ENCODE data around the gene TTL. TPM values are rescaled to one million over a fixed set of nuclear protein-coding genes. Genes with fewer than 3 reads are reported as not detected.

The TTL gene
- total RNA-seq, 4 donors from 2014 or later = 11.6 to 24.2 (median 21.4) TPM

DNA sequence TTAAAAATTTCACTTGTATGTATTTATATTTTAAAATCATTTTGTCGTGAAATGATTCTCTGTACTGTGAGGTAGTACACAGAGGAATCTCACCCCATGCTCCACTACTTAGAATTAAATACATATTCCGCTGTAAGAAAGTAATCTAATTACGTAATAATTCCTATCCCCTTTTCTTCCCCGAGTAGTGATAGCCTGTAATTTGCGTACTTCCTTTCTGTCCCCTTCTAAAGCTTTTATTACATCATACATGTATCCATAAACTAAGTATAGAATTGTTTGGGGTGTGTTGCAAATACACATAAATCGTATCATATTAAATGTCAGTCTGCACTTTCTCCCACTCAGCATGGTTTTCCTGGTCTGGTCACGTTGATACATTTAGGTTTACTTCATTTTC is 90.0 kb downstream of the TTL start:
- no peaks in the 10 kb centered on the region for H3K27me3 ChIP-seq
- H3K9me3 ChIP-seq = no peaks in the 10 kb centered on the region
- no peak overlapping the region for H3K27ac ChIP-seq
- peaks cover 4 to 100% (median 42%) of the 10 kb centered on the region in 3 donors for H3K36me3 ChIP-seq
- 76 to 85% methylated on average over 7 of the region's 7 CpGs for WGBS, 2 donors
- H3K4me1 ChIP-seq = no peaks in the 10 kb centered on the region
- intact Hi-C loops (cut with DNase I) = no loop called here
- TF ChIP-seq POLR2A (IDR thresholded peaks at IDR 0.05) = no peak
- TF ChIP-seq, protein P1, sequence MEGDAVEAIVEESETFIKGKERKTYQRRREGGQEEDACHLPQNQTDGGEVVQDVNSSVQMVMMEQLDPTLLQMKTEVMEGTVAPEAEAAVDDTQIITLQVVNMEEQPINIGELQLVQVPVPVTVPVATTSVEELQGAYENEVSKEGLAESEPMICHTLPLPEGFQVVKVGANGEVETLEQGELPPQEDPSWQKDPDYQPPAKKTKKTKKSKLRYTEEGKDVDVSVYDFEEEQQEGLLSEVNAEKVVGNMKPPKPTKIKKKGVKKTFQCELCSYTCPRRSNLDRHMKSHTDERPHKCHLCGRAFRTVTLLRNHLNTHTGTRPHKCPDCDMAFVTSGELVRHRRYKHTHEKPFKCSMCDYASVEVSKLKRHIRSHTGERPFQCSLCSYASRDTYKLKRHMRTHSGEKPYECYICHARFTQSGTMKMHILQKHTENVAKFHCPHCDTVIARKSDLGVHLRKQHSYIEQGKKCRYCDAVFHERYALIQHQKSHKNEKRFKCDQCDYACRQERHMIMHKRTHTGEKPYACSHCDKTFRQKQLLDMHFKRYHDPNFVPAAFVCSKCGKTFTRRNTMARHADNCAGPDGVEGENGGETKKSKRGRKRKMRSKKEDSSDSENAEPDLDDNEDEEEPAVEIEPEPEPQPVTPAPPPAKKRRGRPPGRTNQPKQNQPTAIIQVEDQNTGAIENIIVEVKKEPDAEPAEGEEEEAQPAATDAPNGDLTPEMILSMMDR (IDR thresholded peaks at IDR 0.05) = no peak
- no peak overlapping the region for H3K4me3 ChIP-seq
- DNase-seq = no peak

DNA sequence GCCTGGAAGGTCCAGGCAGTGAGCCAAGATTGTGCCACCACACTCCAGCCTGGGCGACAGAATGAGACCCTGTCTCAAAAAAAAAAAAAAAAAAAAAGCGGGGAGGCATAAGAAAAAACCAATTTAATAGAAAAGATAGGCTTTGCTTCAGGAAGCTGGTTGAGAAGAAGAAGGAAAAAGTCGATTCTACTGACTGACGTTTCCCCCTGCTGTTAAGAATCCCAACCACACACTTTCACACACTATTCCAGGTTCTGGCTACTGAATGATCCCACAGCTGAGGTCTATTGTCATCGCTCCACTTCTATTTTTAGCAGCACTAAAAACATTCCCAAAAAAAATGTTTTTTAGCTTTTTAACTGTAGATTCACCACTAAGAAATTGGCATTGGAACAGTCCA is 95.8 kb downstream of the TTL start:
- no peak for DNase-seq
- intact Hi-C loops (cut with DNase I) = no loop called here
- Histone ChIP-seq H3K9me3 (no peaks in the 10 kb centered on the region), H3K36me3 (peaks cover 0 to 47% (median 20%) of the 10 kb centered on the region in 3 donors), H3K4me1 (peaks cover 0 to 13% (median 0%) of the 10 kb centered on the region in 3 donors), H3K27me3 (no peaks in the 10 kb centered on the region), H3K27ac (no peak overlapping the region), H3K4me3 (no peak overlapping the region)
- WGBS, 2 donors = 65 to 70% methylated on average over 5 of the region's 5 CpGs
- TF ChIP-seq POLR2A (IDR thresholded peaks at IDR 0.05) = no peak
- TF ChIP-seq, protein P1 (IDR thresholded peaks at IDR 0.05) = no peak

DNA sequence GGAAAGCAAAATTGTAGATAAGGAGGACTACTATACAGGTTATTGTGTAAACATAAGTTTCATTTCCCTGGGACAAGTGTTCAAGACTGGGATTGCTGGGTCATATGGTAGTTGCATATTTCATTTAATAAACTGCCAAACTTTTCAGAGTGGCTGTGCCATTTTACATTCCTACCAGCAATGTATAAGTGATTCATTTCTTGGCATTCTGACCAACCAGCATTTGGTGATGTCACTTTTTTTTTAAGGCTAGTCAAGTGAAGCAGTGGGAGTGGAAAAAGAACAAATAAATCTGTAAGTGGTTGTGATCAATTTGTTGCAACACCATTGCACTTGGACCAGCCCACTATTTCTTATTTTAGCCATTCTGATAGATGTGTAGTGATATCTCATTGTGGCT is 97.3 kb downstream of the TTL start:
- DNase-seq = no peak
- H3K9me3 ChIP-seq = no peaks in the 10 kb centered on the region
- intact Hi-C loops (cut with DNase I) = no loop called here

DNA sequence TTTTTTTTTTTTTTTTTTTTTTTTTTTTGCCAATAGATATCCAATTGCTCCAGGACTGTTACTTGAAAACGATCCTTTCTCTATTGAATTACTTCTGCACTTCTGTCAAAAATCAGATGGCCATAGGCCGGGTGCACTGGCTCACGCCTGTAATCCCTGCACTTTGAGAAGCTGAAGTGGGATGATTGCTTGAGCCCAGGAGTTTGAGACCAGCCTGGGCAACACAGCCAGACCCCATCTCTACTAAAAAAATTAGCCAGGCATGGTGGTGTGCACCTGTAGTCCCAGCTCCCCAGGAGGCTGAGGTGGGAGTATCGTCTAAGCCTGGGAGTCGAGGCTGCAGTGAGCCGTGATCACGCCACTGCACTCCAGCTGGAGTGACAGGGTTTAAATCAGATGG is 98.1 kb downstream of the TTL start:
- Histone ChIP-seq H3K9me3 (no peaks in the 10 kb centered on the region), H3K27me3 (no peaks in the 10 kb centered on the region), H3K36me3 (peaks cover 0 to 24% (median 8%) of the 10 kb centered on the region in 3 donors), H3K4me1 (peaks cover 2 to 28% (median 11%) of the 10 kb centered on the region in 3 donors), H3K27ac (no peak overlapping the region), H3K4me3 (no peak overlapping the region)
- WGBS, 2 donors = 93 to 100% methylated on average over 5 to 6 of the region's 7 CpGs
- intact Hi-C loops (cut with DNase I) = no loop called here
- TF ChIP-seq POLR2A (IDR thresholded peaks at IDR 0.05) = no peak
- TF ChIP-seq, protein P1 (IDR thresholded peaks at IDR 0.05) = no peak
- DNase-seq = no peak

More for the DNA sequence above, 97.3 kb downstream of the TTL start:
- Histone ChIP-seq H3K27ac (no peak overlapping the region), H3K4me3 (no peak overlapping the region), H3K4me1 (peaks cover 0 to 24% (median 9%) of the 10 kb centered on the region in 3 donors), H3K36me3 (peaks cover 0 to 32% (median 13%) of the 10 kb centered on the region in 3 donors), H3K27me3 (no peaks in the 10 kb centered on the region)
- TF ChIP-seq, protein P1 (IDR thresholded peaks at IDR 0.05) = peak in 1 of 6 experiments; percentile 29
- no peak for TF ChIP-seq POLR2A (IDR thresholded peaks at IDR 0.05)

DNA sequence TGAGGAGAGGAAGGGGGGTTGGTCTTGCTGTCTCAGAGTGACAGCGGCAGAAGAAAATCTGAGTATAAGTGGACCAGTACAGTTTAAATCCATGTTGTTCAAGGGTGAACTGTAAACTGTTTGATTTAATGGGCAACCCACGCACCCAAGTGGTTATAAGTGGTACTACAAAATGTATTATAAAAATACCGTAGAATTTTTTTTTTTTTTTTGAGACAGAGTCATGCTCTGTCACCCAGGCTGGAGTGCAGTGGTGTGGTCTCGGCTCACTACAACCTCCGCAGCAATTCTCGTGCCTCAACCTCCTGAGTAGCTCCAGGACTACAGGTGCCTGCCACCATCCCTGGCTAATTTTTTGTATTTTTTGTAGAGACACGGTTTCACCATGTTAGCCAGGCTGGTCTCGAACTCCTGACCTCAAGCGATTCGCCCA is 100.4 kb downstream of the TTL start:
- no peaks in the 10 kb centered on the region for H3K27me3 ChIP-seq
- no peak overlapping the region for H3K4me3 ChIP-seq
- 19 to 37% methylated on average over 8 to 10 of the region's 10 CpGs for WGBS, 2 donors
- TF ChIP-seq, protein P1 (IDR thresholded peaks at IDR 0.05) = peak; percentile 55 to 73 (median 70)
- no peak for TF ChIP-seq POLR2A (IDR thresholded peaks at IDR 0.05)
- H3K36me3 ChIP-seq = peaks cover 0 to 15% (median 0%) of the 10 kb centered on the region in 3 donors
- intact Hi-C loops (cut with DNase I) = no loop called here
- H3K27ac ChIP-seq = no peak overlapping the region
- H3K4me1 ChIP-seq = peaks cover 4 to 47% (median 19%) of the 10 kb centered on the region in 3 donors
- no peaks in the 10 kb centered on the region for H3K9me3 ChIP-seq
- no peak for DNase-seq

All from esophagus squamous epithelium (tissue), 5 donors.